H1 (cell line): ENCODE data around the gene CCDC88C. TPM values are rescaled to one million over a fixed set of nuclear protein-coding genes. Genes with fewer than 3 reads are reported as not detected.

Experiments
- EZH2 ChIP-seq: fragments of 200-600 bp; sonication (generic); IDR thresholded peaks from 2 replicates; pipeline ENCODE4 v1.7.1; 2012; ENCODE audit warnings: low read depth, mild to moderate bottlenecking, moderate library complexity, low read length, inconsistent platforms; ENCODE audit not compliant: severe bottlenecking
- POU5F1 ChIP-seq: IDR thresholded peaks from 2 replicates; pipeline ENCODE4 v1.6.1; 2011; ENCODE audit warnings: low read depth, mild to moderate bottlenecking, low read length, moderate library complexity
- RBBP5 ChIP-seq: IDR thresholded peaks from 2 replicates; pipeline ENCODE4 v1.7.1; 2012; ENCODE audit warnings: low read depth, mild to moderate bottlenecking, inconsistent platforms, low read length, moderate library complexity, borderline replicate concordance
- polyA plus RNA-seq, 7 experiments: library from polyadenylated mRNA; depleted of rRNA in 3 of 7; stranded (reverse) in 5 of 7; unstranded in 2 of 7; fragments of >200 nt in 5 of 7; fragments of 200-250 nt in 2 of 7; gene quantifications; 1 replicate in 5 of 7; 2 replicates in 1 of 7; 4 replicates in 1 of 7; pipeline versions ENCODE4 v1.2.1 to v1.2.3, GENCODE V29; 2011 to 2013; ENCODE audit warnings: missing spikeins in 2 of 7, mixed read lengths in 2 of 7
- total RNA-seq: library from RNA; stranded (reverse); fragmentation: NEBNext Ultra II Directional; extraction: Animal tissue kit (Norgen Biotek cat#: 25700); gene quantifications from 2 replicates; pipeline ENCODE4 v1.2.1, GENCODE V29; 2021

The CCDC88C gene
- total and polyA plus RNA-seq, 2 of the 8 experiments (the other 6 are each of a cell fraction or from before 2014, with no cell fraction given), result 10.3 to 57.7 TPM

- TF ChIP-seq RBBP5 (no peak), EZH2 (no peak), POU5F1 (no peak)
Observed at GRCh38 chr14:91412939-91413338, 4.7 kb downstream of the CCDC88C start (continued).
